Activated naive CD4-positive, alpha-beta T cell treated with anti-CD3 and anti-CD28 coated beads, Interleukin-2, amount 50 U/mL, for 16 hours (primary cell): Measurements from ENCODE around the gene EIF4G3.

Experiments used
- DNase-seq: peaks from one replicate; pipeline ENCODE4 v3.0.0-alpha.2; 2020

EIF4G3 gene

DNA sequence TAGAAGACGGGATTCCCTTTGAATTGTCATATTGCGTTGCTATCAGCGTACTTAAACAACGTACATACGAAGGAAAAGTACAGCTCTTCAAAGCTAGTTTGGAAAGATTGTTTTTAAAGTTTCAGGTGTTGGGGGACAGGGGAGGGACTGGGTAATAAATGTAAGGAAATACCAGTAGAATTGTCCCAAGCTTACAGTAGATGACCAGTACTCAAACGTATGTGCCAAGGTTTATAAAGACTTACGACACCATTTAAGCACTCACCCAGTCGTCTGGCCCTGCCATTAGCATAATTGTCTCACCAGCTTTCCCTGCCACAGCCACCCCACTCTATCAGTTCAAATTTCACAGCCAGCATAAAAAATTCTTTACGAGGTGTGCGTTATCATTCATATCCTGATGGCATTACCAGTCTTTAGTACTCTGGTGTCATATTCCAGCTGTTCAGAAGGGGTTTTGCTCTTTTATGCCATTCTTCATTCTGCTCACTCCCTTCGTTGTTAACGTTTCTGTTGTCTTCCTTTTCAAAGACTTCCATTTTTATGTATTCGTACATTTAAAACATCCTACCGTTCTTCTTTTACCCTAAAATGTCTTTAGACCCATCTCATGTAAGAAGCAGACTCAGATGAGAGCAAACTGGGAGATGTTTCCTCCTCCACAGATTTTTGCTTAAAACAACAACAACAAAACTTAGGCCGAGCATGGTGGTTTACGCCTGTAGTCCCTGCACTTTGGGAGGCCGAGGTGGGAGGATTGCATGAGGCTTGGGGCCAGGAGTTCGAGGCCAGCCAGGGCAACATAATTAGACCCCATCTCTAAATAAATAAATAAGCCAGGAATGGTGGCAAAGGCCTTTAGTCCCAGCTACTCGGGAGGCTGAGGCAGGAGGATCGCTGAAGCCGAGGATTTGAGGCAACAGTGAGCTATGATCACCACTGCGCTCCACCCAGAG is 388.6 kb downstream of the EIF4G3 start:
- no peak for DNase-seq

DNA sequence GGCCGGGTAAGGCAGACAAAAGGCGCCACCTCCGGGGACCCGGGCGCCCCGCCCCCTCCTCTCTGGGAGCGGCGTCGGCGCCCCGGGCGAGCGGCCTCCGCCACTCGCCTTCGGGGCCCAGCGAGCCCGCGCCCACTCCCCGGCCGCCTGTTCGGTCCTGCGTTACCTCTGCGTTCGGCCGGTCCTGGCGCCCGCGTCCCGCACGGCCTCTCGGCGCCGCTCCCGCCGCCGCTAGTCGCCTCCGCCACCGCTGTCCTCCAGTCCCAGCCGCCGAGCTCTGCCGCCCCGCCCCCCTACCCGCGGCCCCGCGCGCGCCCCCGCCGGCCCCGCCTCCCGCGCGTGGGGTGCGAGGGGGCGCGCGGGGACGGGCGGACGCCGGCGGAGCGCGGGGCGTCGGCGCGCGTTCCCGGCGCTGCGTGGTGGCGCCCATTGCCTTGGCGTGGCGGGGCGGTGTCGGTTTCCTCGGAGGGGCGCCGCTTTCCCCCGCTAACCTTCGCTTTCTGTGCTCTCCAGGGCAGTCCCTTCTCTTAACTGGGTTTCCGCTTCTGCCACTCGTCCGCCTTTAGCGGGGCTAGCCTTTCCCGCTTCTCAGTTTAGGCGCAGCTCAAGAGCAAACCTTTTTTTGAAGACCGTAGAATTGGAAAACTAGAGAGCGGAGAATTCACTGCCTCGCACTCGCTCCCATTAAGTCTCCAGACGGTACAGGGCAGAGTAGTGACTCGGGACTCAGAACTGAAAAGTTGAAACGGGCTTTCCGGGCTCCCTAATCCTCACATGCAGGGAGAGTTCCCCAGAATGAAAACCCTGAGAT is 389.5 kb downstream of the EIF4G3 start, which contains the start of gene HP1BP3:
Gene HP1BP3 (minus strand): TSS at position 279 of the 811 bp plus-strand sequence. CDS start 6,867 bp downstream, outside the sequence.
- peak; percentile 85 for DNase-seq

DNA sequence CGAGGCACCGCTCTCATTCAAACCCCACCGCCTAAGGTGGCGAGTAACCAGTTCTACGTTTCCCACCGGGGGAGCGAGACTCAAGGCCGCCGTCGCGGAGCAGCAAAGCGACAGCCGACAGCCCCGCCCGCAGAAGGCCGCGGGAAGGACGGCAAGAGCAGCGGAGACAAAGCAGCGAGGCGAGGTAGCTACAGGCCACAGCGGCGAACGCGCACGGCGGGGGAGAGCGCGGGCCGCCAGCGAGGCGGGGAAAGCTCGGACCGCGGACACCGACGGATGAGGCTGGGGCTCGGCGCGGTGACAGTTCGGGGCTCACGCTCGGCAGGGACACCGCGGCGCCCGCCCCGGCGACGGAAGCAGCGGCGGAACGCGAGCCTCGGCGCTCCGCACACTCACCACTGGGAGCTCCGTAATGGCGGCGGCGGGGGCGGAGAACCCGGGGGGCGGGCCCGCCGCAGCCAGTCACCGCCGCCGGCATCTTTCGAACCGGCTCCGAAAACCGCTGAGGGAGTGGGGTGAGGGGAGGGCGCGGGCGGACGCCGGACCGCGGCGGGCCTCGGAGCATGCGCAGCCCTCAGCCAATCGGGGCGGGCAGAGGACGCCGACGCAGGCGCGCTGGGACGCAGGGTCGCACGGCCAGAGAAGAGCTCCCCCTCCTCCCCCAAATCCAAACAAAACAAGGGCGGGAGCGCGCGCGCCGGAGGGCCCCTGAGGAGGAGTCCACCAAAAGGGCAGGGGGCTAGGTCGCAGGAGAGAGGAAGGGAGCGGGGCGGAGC is 390.3 kb downstream of the EIF4G3 start:
- DNase-seq = peak; percentile 97

DNA sequence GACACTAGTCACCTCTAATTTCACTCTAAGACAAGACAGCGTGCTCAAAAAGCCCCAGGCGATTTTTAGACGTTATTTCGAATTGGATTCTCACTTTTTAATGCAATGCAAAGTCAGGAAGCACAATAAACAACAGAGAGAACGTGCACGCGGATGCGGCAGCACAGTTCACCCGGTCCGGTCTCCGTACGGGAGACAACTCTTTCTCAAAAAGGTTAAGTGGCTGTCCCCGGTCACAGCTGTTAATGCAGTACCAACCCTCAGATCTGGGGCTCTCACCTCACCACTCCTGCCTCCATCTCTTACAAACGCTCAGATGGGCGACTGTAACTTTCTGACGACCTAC is 390.8 kb downstream of the EIF4G3 start:
- DNase-seq = no peak

DNA sequence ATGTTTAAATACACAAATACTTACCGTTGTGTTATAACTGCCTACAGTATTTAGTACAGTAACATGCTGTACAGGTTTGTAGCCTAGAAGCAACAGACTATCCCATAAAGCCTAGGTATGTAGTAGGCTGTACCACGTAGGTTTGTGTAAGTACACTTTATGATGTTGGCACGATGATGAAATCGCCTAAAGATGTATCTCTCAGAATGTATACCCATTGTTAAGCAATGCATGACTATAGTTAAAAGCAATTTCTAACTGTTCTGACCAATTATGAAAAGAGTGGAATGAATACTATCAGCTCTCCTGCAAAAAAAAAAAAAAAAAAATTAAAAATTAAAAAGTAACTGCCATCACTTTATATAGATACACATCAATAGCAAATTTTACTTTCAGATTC is 401.0 kb downstream of the EIF4G3 start:
- no peak for DNase-seq

DNA sequence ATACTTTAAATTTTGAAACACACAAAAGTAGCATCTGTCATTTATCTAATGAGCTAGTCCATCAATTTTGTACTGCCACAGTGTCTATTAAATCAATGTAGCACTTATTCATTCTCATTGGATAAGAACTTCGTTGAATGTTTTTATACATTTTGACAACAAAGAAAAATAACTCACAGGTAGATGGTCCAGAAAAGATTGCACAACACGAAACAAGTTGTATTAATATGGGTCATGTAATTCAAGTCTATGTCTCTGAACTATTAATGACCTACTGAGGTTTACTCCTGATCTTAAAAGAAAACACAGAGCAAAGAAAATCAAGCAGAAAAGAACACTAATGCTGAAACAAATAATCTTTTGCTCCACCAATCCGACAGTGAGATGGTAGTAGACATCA is 404.9 kb downstream of the EIF4G3 start:
- no peak for DNase-seq

DNA sequence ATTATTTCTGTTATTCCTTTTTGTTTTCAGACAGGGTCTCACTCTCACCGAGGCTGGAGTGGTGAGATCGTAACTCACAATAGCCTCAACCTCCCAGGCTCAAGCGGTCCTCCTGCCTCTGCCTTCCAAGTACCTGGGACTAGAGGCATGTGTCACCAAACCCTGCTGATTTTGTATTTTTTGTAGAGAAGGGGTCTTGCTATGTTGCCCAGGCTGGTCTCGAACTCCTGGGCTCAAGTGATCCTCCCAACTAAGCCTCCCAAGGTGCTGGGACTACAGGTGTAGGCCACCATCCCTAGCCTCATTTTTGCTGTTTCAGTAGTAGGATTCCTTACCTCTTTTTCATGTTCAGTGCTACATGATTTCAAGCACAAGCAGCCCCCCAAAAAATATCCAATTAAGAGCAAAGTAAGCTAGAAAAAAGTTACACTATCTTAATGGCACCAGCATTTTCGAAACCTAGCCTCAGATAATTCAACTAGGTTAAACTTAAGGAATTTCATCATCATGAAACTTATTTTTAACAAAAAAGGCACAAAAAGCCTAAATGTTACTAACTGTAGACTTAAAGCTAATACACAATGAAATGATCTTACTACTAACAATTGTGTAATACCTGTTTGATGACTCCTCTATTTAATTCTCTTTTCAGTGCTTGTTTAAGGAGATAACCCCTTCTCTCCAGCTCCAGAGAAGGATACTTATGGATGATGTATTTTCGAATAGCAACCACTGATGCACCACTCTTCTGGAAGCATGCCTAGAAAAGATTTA is 406.2 kb downstream of the EIF4G3 start:
- no peak for DNase-seq

DNA sequence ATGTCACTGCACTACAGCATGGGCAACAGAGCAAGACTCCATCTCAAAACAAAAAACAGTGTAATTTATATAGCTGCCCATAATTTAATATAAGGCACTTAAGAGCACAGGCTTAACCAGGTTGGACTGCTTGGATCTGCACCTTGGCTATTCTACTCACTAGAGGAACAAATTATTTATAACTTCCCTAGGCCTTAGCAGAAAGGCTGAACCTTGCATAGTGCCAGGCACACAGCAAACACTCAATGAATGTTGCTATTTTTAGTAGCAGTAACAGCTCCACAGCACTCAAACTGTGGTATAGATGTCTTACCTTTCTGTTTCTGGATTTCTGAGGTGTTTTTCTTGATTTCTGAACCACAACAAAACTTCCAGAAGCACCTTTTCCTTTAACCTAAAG is 409.4 kb downstream of the EIF4G3 start:
- no peak for DNase-seq

DNA sequence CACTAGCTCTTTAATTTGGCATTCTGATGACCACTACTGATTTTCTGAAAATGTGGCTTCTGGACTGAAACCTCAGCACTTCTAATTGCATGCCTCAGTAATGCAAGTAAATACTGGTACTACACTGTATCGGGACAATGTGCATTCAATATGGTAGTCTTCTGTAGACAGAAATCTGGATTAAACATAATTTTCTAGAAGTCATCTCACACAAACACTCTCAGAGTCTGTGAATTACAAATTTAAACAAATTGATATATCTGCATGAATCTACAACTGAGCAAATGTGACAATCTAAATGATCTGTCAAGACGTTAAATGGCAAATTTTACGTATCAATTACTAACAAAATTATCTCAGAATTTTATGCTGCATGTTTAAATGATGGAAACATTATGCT is 413.3 kb downstream of the EIF4G3 start:
- no peak for DNase-seq

DNA sequence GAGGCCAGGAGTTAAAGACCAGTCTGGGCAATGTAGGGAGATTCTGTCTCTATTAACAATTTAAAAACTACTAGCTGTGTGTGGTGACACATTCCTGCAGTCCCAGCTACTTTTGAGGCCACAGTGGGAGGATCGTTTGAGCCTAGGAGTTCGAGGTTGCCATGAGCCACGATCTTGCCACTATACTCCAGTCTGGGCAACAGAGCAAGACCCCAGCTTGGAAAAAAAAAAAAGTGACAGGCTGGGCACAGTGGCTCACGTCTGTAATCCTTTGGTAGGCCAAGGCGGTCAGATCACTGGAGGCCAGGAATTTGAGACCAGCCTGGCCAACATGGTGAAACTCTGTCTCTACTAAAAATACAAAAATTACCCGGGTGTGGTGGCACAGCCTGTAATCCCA is 416.4 kb downstream of the EIF4G3 start:
- DNase-seq = no peak
